Activated CD4-positive, alpha-beta T cell treated with anti-CD3 and anti-CD28 coated beads, Interleukin-10, Interleukin-2, amounts not matched to agents 100 ng/mL and 50 ng/mL, durations not matched to agents 16 hours and 8 hours (primary cell): ENCODE data around the gene SH3PXD2A.

Source experiments
- DNase-seq: peaks from one replicate; pipeline ENCODE4 v3.0.0-alpha.2; 2020

The SH3PXD2A gene

GRCh38 chr10:103719036-103719435 is 136.3 kb downstream of the SH3PXD2A start:
- DNase-seq: no peak

DNA sequence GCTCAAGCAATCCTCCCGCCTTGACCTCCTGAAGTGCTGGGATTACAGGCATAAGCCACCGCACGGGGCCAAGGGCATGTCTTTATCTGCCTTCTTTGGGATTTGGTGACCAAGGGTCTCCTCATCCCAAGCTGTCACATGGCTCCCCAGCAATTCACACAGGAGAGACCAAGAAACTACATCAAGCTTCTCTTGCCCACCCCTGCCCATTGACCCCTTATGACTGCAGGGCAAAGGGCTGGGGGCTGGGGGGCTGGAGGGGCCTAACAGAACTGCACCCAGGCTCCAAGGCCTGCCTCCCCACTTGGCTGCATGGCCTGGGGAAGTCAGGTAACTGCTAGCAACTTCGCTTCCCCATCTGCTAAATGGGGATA is 137.1 kb downstream of the SH3PXD2A start:
- no peak for DNase-seq

DNA sequence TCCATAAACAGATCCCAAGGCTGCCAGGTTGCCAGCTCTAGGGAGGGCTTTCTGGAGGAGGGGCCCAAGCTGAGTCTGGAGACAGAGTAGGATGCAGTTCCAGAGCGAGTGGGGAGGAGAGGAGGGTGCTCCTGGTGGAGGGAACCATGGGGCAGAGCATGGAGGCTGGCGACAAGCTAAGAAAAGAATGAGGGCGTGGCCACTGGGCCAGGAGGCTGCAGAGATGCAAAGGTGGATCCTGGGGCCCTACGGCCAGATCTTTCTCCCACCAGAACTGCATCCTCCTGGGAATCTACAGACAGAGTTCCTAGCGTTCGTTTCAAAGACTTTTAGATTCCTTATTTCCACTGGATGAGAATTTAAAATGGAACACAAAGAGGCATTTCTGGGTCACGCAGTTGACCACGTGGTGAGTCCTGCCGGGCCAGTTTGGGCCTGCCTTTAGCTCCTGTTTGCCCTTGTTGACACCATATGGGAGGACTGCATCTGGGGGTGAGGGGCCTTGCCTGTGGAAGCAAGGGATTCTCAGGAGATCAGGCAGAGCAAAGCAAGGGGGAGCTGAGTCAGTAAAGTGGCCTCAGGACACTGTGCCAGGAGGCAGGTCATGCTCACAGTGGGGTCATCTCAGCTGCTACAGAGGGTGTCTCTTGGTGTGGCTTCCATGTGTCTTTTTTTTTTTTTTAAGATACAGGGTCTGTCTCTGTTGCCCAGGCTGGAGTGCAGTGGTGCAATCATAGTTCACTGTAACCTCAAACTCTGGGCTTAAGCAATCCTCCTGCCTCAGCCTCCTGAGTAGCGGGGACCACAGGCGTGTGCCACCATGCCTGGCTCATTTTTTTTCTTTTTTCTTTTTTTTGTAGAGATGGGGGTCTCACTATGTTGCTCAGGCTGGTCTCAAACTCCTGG is 137.8 kb downstream of the SH3PXD2A start:
- no peak for DNase-seq

- no peak for DNase-seq
These were observed 138.9 kb downstream of the SH3PXD2A start for GRCh38 chr10:103716206-103717160.

DNA sequence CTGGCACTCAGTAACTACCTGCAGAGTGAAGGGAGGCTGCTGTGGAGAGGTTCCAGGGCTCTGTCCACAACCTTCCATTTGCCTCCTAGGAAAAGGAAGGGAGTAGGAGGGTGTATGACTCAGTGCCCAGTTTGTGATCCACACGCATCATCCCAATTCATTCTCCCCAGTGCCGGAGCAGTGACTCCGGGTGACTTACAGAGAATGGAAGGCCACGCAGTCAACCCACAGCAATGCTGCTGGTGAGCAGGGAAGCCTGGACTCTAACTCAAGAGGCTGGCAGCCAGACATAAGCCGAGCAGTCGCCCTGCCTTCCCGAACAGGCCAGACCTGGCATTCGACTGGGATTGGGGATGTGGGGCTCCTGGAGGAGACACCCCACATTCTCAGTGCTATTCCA is 139.9 kb downstream of the SH3PXD2A start:
- DNase-seq: no peak

GRCh38 chr10:103714232-103714891 is 141.0 kb downstream of the SH3PXD2A start:
- no peak for DNase-seq

- no peak for DNase-seq
These were observed 141.7 kb downstream of the SH3PXD2A start for GRCh38 chr10:103713676-103714075.

GRCh38 chr10:103712898-103713498 is 142.4 kb downstream of the SH3PXD2A start:
- peak; percentile 82 for DNase-seq

DNA sequence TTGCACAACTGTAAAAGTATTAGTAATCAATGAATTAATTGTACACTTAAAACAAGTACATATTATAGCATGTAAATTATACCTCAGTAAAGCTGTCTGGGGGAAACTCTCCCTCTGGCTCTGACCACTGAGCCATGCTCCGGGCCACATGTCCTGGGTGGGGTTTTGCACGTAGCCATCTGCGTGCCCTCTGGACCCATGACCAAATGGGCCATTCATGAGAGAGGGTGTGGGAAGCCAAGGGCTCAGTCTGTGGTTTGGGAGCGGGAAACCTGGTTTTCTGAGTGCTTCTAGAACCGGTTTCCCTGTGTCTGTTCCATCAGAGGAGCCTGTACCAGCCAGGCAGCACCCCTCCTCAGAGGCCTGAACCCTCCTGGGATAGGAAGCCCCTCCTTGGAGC is 143.2 kb downstream of the SH3PXD2A start:
- no peak for DNase-seq

DNA sequence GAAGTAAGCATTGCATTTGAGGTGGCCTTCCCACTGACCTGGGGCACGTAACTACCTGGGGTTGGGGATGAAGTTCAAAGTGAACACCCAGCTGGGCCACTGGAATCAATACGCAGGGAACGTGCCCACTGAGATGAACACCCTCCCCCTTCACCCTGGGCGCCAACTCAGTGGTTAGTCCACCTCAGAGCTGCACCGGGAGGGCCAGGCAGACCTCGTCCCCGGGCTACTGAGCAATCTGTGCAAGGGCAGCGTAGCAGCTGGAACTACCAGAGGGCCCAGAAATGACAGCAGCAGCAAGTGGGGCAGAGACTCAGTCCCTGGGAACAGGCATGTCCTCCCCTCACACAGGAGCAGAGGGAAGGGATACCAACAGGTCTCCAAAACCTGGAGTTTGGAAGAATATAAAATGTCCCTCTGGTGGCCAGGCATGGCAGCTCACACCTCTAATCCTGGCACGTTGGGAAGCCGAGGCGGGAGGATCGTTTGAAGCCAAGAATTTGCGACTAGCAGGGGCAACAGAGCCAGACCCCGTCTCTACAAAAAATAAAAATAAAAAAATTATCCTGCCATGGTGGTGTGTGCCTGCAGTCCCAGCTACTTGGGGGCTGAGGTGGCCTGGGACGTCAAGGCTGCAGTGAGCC is 143.9 kb downstream of the SH3PXD2A start:
- DNase-seq: no peak

DNA sequence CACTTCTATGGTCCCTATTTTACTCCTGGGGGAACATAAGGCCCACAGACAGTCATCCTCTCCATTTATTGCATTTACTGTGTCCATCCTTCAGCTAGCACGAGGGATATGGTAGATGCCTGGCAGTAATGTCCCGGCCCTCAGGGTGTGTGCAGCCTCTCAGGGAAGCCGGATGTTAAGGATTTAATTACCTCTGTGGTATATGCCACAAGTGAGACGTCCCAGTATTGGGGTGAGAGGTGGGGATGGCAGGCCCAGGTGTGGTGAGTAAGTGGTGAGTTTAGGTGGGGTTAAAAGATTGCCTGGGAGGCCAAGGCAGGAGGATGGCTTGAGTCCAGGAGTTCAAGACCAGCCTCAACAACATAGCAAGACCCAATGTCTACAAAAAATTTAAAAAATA is 144.9 kb downstream of the SH3PXD2A start:
- no peak for DNase-seq

DNA sequence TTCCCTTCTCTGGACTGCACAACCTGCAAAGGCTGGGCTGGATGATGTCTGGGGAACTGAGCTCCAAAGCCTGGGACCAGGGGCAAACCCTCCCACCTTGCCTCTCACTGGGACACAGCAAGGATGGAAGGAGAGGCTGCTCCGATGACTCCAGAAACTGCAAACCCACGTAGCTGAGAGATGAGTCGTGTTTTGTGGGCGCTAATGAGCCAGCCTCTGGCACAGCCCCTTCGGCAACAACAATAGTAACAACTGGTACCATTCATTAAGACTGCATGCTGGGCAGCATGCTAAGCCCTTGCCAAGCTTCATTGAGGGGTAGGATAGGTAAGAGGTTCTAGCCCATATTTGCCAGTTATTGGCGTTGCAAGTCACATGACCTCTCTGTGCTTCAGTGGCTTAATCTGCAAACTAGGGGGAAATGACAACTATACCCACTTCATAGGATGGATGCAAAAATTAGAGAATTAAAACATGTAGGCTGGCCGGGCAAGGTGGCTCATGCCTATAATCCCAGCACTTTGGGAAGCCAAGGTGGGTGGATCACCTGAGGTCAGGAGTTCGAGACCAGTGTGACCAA is 145.9 kb downstream of the SH3PXD2A start:
- DNase-seq: no peak

- DNase-seq: no peak
These were observed 146.6 kb downstream of the SH3PXD2A start for GRCh38 chr10:103708627-103709288.

DNA sequence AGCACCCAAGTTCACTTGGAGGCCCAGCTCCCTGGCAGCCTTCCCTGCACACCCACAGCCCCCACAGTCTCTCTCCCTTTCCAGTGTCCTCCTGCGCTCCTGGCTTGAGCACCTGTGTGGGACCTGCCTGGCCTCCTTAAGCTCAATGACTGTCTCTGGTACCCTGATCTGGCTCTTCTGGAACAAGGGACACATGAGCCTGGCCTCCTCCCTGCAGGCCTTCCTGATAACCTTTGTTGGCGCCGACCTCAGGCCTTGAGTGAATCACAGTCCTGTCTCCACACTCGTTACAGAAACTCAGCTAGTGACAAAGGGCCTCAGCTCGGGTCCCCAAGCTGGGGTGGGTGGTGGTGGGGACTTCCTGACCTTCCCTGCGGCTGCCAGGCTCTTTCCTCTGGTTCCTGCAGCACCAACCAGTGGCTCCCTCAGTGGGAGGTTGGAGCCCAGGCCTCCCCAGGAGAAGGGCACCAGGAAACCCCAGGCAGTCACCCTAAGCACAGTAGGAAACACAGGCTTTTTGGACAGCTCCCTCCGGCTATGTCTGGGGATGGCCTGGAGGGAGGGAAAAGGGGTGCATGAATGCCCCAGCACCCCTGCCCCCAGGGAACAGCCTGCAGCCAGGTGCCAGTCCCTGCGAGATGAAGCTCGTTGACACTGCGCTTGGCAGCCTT is 147.3 kb downstream of the SH3PXD2A start:
- DNase-seq: no peak

GRCh38 chr10:103706762-103707161 is 148.6 kb downstream of the SH3PXD2A start:
- no peak for DNase-seq

- DNase-seq: no peak
These were observed 149.3 kb downstream of the SH3PXD2A start for GRCh38 chr10:103706047-103706446.

DNA sequence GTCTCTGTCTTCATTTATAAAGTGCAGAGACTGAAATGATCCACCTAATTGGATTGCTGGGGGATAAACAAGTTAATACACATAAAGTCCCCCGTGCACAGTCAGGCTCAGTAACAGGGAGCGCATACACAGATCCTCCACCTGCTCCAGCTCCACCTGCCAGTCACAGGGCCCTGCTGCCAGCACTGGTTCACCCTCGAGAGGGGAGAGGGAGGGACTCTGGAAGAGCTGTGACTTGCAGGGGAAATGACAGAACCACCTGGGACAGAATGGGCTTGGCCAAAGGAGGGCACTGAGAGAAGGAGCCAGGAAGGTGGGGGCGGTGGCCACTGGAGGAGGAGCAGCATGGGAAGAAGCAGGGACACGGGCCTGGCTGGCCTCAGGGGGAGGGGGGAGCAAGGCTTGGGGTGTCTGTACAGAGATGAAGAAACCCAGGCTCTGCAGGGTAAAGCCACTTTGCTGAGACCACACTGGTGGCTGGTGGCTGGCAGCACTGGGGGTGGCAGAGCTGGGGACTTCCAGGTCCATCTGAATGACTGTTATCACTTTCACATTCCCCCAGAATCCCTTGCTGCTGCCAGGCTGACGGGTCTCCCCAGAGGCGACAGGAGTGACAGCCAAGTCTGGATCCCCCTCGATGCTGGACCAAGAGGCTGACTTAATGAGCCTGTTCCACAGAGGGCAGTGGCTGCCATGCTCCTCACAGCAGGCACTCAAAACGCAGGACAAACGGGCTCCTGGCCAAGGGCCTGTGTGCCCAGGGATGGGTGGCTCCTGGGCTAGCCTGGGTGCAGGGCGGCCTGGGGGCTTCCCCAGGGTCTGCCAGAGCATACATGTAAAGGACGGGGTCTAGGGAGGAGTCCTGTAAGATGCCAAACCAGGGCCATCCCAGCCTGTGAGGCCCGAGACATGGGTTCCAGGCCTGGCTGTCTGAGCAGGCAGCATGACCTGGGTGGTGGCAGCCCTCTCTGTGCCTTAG is 151.1 kb downstream of the SH3PXD2A start:
- DNase-seq: no peak

- no peak for DNase-seq
These were observed 153.8 kb downstream of the SH3PXD2A start for GRCh38 chr10:103701380-103702222.

- no peak for DNase-seq
These were observed 155.0 kb downstream of the SH3PXD2A start for GRCh38 chr10:103700436-103700715.
